ENCODE results near the gene IBSP. TPM values are rescaled to one million over a fixed set of nuclear protein-coding genes. Genes with fewer than 3 reads are reported as not detected.

Gene IBSP
- total RNA-seq (2021; ENCODE audit: unreplicated experiment), result not detected
- polyA plus RNA-seq (2012; ENCODE audit: insufficient read length), result not detected
- Bru-seq, nascent RNA, result percentile 13 among the genes with signal in this experiment
- BruChase-seq, experiment 1, labeled RNA remaining after a 2-hour chase, result not detected
- BruChase-seq, experiment 2, labeled RNA remaining after a 6-hour chase, result not detected
- long read RNA-seq, result 0 reads

- POLR2A ChIA-PET, result no interaction called here
- BruUV-seq (replicated peaks), result no TSS peak
- DNase-seq (ENCODE audit: low read depth, low spot score) (no peak), ATAC-seq (no peak)
- Histone ChIP-seq H3K36me3 (ENCODE audit: control insufficient read depth, insufficient read depth, low read length) (no peaks in the 10 kb centered on the region), H3K4me3 (ENCODE audit: low read depth in 2 of 2, low read length in 2 of 2) (no peak within 1 kb of the TSS), H3K27me3 (ENCODE audit: control insufficient read depth, insufficient read depth, low read length) (no peaks in the 10 kb centered on the region), H3K9me3 (ENCODE audit: control insufficient read depth, insufficient read depth, low read depth, low read length) (no peaks in the 10 kb centered on the region), H3K27ac (ENCODE audit: low read length) (no peak within 1 kb of the TSS), H3K4me1 (ENCODE audit: control insufficient read depth, insufficient read depth, low read length) (no peaks in the 10 kb centered on the region)
- in situ Hi-C loops (cut with HindIII; ENCODE audit: low pct_unique_long_range_greater_than_20kb, low sequenced_read_pairs), result no loop called here
- no peak for TF ChIP-seq TCF7L2 (IDR thresholded peaks at IDR 0.05; ENCODE audit: low read depth, low read length)
- no peak for TF ChIP-seq SIN3A (IDR thresholded peaks at IDR 0.05; ENCODE audit: borderline replicate concordance, insufficient read depth, low read depth, low read length)
- TF ChIP-seq REST (IDR thresholded peaks at IDR 0.05; ENCODE audit: insufficient read depth in 1 of 2, low read depth in 2 of 2, low read length in 1 of 2), result no peak
- TF ChIP-seq POLR2AphosphoS5 (IDR thresholded peaks at IDR 0.05; ENCODE audit: low read depth, low read length), result no peak
- TF ChIP-seq CTCF (IDR thresholded peaks at IDR 0.05), result no peak
- intact Hi-C loops (cut with micrococcal nuclease; ENCODE audit: unreplicated experiment), result no loop called here
- CTCF ChIA-PET, result no interaction called here
These were observed at the start of gene IBSP for GRCh38 chr4:87799301-87800113. IBSP (plus strand) TSS chr4:87799554; CDS start chr4:87802362, 2,808 bp downstream.

GRCh38 chr4:87749883-87750282 is 49.5 kb upstream of the IBSP start:
- TF ChIP-seq SIN3A (IDR thresholded peaks at IDR 0.05; ENCODE audit: borderline replicate concordance, insufficient read depth, low read depth, low read length), result no peak
- no peak for TF ChIP-seq CTCF (IDR thresholded peaks at IDR 0.05)
- TF ChIP-seq POLR2AphosphoS5 (IDR thresholded peaks at IDR 0.05; ENCODE audit: low read depth, low read length), result no peak
- no peak for TF ChIP-seq TCF7L2 (IDR thresholded peaks at IDR 0.05; ENCODE audit: low read depth, low read length)
- TF ChIP-seq REST (IDR thresholded peaks at IDR 0.05; ENCODE audit: insufficient read depth in 1 of 2, low read depth in 2 of 2, low read length in 1 of 2), result no peak
- BruUV-seq (replicated peaks), result no TSS peak
- H3K9me3 ChIP-seq (ENCODE audit: control insufficient read depth, insufficient read depth, low read depth, low read length), result no peaks in the 10 kb centered on the region
- in situ Hi-C loops (cut with HindIII; ENCODE audit: low pct_unique_long_range_greater_than_20kb, low sequenced_read_pairs), result no loop called here
- no peak overlapping the region for H3K27ac ChIP-seq (ENCODE audit: low read length)
- no peaks in the 10 kb centered on the region for H3K4me1 ChIP-seq (ENCODE audit: control insufficient read depth, insufficient read depth, low read length)
- no peak for DNase-seq (ENCODE audit: low read depth, low spot score)
- H3K4me3 ChIP-seq (ENCODE audit: low read depth in 2 of 2, low read length in 2 of 2), result no peak overlapping the region
- ChIA-PET POLR2A (no interaction called here), CTCF (no interaction called here)
- H3K36me3 ChIP-seq (ENCODE audit: control insufficient read depth, insufficient read depth, low read length), result no peaks in the 10 kb centered on the region
- no peak for ATAC-seq
- H3K27me3 ChIP-seq (ENCODE audit: control insufficient read depth, insufficient read depth, low read length), result no peaks in the 10 kb centered on the region
- intact Hi-C loops (cut with micrococcal nuclease; ENCODE audit: unreplicated experiment), result no loop called here
